NCI-H526 treated with DMSO at 0.1 percent for 48 hours (cell line): ENCODE data around the gene SLC8A1.

Experiments used
- DNase-seq: peaks from one replicate; lab custom pipeline; 2025; lab: John Stamatoyannopoulos, UW

Gene SLC8A1

DNA sequence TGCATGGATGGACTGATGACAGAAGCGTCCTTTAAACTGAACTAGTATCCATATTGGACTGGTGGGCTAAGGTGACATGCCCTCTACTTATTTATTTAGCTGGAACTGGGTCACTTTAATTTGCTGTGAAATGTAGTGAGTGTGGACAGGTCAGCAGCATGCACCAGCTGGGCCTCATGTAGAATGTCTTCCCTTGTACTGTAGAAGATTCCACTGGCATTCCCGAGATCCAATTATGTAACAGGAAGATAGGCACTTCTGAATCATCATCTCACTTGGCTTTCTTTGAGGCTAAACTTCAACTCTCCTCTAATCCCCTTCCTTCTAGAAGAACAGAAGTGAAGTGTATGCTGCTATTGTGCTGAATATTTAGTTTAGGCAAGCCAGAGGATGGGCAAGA lies 296.2 kb downstream of the SLC8A1 start:
- no peak for DNase-seq

DNA sequence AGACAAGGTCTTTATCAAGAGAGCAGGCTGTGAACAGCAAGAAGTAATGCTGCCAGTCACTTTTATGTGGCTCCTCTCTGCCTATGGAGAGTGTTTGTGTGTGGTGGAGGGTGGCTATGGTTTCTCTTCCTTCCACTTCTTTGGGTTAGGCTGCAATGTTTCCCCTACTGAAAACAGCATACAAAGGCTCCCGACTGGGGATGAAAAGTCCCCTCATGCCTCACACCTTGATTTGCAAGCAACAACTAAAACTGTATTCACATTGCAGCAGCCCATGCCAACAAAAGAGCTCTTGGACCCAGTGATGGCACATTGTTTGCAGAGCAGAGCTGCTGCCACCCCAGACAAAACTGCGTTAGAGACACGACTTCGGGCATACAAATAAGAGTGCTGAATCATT lies 301.6 kb downstream of the SLC8A1 start:
- DNase-seq, result no peak

DNA sequence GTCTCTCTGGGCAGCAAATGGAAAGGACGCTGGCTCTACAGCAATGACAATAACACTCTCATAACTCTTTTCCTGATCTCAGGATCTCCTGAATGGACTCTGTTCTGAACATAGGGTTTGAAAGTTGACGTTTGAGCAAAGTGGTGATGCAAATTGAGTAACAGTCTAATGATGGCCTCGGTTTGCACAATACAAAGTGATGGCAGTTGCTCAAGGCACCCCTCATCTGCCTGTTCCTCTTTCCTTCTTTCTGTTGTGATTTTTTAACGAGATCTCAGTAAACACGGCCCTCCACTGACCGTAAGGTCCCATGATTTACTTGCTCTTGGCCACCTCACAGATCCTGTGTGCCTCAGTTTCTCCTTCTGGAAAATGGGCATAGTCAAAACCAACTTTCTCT lies 303.6 kb downstream of the SLC8A1 start:
- DNase-seq, result no peak

DNA sequence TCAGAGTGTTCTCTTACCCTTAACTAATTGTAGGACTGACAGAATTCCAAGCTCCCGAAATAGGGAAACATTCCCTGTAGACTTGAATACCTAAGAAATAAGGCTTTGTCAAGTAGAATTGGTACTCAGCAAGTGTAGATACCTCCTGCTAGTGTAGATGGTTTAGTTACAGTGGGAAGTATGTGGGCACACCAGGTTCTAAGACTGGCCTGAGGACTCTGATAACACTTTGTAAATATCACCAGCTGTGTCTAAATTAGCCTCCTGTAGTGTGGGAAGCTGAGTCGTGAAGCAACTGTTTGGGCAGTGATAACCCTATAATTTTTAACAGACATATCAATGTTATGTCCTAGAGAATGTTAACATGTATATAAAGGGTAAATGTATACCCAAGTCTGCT lies 304.5 kb downstream of the SLC8A1 start:
- DNase-seq, result no peak

DNA sequence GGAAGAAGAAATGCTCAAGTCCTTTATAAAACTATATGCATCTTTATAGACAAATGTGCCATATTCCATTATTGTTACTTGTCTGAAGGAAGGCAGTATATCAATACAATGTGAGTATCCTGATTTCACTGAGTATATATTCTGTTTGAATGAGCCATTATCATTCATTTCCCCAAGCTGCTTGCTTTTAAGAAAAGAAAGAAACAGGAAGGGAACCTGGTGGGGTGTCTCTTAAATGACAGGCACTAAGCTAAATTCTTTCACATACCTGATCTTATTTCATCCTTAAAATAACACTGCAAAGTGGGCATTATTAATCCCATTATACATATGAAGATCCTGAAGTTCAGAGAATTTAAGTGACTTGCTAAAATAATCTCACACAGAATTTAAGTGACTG lies 307.9 kb downstream of the SLC8A1 start:
- DNase-seq, result no peak

DNA sequence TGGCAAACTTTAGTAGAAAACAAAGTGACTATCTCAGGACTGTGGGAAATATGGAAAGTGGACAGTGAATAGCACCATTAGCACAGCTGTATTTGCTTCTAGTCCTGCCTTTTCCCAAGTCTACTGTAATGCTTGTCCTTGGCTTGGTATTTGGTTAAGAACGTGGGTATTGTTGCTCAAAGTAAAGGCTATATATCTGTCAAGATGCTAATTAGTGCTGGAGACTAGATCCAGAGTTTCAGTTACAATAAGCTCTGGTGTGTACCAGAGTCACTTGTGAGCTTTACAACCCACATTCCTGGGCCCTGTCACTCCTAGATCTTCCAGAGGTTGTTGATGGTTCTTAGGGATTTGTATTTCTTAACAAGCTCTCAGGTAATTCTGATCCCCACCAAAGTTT lies 313.6 kb downstream of the SLC8A1 start:
- no peak for DNase-seq

DNA sequence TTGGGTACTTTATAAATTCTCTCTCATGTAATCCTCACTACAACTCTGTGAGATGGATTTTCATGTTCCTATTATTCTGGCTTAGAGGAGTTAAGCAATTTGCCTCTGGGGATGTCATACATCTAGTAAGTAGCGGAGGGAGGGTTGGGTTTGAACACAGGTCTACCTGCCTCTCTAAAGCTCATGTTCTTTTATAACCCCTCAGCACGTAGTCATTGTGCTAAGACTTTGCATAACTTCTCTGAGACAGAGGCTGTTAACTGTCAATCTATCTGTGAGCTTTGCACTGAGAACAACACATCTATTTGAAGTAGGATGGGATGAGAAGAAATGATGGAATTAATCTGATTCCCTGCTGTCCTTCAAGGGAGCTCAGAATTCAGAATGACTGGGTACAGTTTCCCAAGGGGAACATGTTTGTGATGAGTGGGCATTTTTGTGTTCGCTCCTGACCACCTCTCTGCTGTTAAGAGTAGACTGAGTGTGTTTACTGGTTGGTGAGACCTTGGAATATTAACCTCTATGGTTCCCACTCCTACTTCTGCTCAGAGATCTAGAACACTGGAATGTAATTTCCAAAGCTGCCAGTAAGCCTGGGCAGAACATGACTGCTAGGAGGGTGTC lies 320.7 kb downstream of the SLC8A1 start:
- DNase-seq, result no peak

DNA sequence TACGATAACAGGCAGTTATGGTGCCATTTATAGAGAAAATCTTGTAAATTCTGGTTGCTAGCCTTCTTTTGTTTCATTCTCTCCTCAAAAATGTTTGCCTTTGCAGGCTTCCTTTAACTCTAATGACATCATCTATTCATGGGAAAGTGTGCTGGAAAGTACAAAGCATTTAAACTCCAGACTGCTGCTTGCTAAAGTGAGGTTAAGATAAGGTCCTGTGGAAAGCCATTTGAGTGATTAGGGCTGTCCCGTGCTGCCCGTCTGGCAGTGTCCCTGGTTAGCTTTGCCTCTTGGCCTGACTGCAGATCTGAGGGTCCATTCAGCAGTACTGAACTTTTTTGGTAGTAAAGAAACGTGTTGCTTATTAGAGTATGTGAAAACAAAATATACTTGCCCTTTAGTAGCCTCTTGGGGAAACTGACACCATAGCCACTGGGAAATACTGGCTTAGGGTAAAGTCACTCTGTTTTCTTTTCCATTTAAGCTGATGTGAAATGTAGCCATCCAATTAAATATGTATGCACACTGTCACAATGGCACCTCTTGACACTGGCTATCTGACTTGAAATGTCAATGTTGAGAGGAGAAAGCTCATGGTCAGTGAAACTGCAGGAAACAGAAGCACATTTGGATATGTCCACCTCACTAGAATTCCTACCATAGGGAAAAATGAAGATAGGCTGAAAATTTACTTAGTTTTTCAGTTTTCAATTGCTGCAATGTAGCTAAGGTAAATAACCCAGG lies 321.5 kb downstream of the SLC8A1 start:
- no peak for DNase-seq

DNA sequence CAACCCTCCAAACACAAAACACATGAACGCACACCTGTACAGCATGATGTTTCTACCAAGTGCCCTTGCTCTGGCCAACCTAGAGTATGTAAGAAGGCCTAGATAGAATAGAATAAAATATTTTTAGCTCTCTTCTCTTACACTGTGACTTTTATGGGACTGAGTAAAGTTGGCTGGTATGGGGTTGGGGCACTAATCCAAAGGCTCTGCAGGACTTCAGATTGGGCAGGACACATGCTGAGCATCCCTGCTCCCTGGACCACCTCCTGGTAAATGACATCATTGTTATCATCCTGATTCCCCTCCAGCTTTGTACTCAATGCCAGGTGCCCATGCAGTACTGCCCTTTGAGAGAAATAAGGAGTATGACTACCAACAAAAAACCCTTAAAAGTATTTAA lies 322.2 kb downstream of the SLC8A1 start:
- no peak for DNase-seq

DNA sequence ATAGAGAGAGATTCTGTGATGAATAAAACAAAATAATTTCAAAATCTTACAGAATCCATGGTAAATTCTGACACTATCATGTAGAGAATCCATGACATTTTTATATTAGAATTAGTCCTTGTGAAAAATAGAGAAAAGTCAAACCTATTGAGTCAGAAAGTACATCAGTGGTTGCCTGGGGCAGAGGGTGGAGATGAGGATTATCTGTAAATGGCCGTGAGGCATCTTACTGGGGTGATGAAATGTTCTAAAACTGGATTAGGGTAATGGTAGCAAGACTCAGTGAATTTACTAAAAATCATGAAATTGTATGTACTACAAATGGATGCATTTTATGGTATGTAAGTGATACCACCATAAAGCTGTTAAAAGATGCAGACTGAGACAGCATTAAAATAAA lies 323.1 kb downstream of the SLC8A1 start:
- no peak for DNase-seq

DNA sequence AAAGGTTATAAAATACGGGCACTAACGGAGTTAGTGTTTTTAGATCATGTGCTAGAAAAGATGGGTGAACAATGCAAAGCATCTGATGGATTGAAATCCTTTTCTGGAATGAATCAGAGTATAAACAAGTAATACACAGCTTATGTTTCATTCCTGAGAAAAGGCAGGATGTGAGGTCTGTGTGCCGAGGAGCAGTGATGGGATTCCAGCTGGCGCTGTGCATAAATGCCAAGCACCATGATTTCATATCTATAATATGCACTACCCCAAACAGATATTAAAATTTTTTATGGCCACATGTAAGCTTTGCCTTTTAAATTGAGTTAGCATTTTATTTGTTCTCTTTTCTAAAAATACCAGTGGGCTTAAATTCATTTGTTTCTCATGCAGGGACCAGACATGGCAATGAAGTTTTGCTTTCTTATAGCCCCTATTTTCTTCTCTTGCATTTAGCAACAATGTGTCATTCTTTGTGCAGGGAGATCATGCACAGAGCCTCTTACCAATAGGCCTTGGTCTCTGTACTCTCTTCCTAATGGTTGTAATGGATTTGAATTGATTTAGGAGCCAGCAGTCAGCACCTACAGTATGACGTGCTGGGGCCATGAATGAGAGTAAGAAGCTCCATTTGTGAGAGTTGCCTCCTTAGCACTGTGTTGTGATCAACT lies 323.9 kb downstream of the SLC8A1 start:
- DNase-seq, result no peak

DNA sequence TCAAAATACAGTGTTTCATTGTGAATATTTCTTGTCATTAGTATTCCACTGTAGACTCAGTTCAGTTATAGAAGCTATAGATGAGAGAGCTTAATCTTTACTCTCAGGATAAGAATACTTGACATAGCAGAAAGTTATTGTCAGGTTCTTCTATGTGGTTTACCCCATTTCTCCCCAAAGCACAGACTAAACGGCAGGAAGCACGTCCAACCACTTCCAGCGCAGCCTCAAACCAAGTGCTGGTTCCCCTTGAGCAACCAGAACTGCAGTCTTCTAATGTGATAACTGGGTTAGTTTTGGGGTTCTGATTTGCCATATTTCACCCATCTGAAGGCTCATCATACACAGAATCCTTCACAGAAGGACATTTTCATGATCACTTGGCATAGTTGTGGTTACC lies 324.7 kb downstream of the SLC8A1 start:
- no peak for DNase-seq

DNA sequence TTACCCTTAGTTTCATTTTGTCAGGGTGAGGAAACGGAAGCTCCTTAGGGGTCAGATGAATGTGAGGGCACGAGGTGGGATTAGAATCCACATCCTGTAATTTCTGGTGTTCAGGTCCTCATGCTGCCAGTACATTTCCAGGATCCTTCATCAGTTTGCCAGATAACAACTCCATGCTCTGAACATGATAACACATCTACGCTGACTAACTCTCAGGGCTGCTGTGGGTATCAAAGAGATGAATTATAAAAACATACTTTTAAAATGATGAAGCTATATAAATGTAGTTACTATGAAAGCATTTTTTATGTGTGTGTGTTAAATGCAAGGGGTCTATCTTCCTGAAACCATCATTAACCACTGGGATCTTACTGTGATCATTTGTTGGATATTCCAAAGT lies 325.9 kb downstream of the SLC8A1 start:
- no peak for DNase-seq

DNA sequence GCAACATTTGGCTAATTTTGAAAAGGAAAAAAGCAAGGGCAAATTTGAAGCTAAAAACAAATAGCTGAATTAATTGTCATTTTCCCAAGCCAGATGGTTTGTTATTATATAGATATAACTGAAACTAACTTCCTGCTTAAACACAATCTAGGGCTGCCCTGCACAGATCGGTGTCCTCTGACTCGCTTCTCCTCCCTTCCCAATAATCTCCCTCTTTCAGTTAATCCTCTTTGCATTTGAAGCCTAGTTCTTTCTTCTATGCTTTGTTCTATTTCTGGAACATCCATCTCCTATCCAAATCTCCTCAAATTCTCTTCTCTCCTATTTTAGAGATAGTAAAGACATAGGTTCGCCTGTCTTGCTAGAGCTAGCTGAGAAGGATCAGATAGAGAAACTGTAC lies 328.1 kb downstream of the SLC8A1 start:
- DNase-seq, result no peak

DNA sequence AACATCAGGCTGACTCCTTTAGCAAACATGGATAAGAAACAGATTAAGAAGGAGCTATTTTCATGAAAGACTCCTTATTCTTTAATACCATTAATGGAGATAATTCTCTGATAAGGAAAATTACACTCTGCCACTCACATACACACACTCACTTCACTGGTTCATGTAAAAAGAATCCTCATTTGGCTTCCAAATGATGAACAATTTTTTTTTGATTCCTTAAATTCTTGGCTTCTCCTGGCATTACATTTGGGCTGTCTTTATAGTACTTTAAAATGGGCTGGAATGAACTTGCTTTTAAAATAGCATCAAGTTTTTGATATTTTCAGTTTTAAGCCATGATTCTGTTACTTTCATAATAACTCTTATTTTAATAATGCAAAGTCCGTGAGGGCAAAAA lies 328.6 kb downstream of the SLC8A1 start:
- DNase-seq, result no peak

DNA sequence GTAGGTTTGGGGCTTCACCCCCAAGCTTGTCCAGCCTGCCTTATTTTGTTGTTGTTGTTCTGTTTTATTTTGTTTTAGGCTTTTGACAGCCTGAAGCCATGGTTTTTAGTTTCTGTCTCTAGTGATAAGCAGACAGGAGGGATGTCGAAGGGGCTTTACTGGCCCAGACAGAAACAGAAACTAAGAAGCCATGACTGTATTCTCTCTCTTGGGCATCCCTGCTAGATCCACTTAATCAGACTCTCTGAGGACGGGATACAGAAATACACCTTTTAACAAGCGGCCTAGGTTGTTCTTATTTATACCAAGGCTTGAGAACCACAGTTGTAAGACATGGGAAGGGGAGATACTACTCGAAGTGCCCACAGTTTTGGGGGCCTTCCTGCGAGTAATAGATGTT lies 330.9 kb downstream of the SLC8A1 start:
- DNase-seq, result no peak

DNA sequence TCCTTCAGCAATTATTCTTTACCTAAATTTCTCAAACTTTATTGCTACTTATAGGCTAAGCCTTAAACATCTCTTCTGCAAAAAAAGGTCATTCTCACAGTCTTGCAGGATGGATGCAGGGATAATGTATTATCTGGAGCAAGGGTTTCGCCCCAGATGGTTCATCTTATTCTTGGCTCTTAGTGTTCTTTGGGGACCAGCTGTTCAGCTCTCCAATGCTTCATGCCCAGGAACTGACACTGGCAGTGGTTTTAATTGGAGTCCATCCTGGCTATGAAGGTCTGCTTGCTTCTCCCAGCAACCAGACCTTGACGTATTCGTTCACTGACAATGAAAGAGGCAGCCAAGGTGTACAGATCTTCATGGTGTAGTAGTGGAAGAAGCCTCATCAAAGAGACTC lies 331.9 kb downstream of the SLC8A1 start:
- DNase-seq, result no peak

DNA sequence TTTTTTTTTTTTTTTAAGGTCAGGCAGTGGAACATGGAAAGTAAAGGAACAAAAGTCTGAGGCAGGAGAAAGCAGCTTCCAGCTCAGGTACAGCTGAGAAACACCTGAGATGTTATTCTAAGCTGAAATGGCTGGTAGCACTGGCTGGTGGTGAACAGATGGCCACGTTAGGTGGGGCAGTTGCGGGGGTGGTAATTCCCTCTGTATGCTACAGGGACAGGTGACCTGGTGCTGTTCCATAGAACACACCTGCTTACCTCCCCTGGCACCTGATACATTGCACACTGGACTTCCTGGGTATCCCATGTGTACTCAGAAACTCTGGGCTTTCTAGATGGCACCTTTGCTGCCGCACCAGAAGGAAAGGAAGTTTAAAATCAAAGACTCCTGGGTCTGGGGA lies 333.3 kb downstream of the SLC8A1 start:
- DNase-seq, result no peak

DNA sequence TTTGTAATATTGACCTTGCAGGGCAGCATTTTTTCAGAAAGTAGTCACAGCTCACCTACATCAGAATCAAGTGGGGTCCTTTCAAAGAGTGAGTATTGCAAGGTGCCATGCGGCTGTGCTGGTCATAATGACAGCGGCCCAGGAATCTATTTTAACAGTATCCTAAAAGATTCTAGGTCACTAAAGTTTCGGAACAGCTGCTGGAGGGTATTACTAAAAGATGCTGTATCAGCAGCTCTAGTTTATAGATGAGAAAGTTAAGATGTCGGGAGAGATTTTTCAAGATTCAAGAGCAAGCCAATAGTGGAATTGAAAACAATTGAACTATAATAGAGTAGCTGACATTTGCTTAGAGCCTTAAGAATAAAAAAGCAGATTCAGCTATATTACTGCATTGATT lies 336.0 kb downstream of the SLC8A1 start:
- DNase-seq, result no peak

DNA sequence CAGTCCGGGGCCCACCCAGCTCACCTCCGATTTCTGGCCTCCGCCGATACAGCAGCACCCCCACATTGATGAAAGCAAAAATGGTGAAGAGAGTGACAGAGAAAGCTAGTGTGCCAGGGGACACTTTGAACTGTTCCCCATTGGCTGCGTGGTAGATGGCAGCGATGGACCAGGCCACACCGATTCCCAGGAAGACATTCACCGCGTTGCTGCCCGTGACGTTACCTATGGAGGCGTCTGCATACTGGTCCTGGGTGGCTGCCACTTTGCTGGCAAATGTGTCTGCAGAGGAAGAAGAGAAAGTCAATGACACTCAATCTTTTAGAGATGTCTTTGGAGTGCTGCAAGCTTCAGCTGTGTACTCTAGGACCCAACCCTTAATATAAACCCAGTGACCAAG lies 336.5 kb downstream of the SLC8A1 start:
- no peak for DNase-seq

DNA sequence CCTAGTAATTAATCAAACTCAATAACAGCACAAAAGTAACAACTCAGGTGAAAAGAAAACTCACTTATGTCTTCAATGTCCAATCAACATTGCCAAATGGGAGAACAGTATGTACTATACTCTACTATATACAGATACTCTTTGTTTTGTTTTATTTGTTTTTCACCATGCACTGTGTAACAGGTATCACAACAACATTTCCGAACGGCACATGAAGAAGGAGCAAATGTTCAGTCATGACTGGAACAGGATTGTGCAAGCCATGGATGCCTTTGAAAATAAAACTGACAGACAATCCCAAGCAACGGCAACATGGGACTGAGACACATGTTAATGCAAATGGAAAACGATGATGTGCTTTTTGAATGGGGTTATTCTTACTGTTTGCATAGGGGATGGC lies 337.9 kb downstream of the SLC8A1 start:
- DNase-seq, result no peak

DNA sequence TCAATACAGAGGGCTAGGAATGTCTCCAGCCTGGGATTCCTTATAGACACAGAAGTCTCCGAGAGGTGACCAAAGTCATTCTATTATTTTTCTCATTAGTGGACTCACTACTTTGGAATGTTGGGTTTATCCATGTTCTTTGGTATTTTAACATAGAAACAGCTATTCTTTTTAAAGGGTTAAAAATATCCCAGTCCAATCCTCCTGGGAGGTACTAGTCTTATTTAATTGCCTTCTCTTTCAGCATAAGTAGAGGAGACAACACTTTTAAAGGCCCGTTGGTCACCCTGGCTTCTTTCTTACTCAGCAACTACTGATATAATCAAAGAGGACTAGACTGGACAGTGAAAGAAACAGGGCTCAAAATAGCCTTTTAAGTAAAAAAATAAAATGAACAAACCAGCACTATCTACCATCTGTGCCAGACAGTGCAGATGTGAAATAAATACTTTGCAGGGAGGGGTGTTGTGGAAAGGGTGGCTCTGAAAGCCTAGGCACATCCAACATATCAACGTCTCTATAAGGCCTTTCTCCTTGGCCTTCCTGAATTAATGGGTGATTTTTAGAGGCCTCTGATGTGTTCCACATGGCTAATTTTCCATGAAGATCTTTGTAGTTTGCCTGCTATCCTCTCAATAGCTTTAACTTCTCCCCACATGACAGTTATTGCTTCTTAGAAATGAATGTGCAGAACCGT lies 338.5 kb downstream of the SLC8A1 start:
- no peak for DNase-seq

DNA sequence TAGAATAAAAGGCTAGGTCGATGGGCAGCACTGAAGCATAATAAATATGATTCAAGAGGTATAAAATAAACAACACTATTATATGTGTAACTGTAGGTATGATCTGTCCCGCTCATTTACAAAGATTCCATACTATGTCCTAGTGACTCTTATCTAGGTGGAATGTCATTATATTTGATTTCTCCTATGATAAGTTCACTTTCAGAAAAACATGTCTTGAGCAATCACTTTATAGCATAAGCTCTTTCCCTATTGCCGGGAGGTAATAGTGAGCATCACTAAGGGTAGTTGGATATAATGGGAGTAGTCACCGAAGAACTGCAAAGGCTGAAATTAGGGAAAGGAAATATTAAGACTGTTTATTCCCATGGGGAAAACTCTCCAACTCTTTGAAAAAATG lies 342.5 kb downstream of the SLC8A1 start:
- DNase-seq, result no peak
